ENCODE results near the gene CPVL.

DNA sequence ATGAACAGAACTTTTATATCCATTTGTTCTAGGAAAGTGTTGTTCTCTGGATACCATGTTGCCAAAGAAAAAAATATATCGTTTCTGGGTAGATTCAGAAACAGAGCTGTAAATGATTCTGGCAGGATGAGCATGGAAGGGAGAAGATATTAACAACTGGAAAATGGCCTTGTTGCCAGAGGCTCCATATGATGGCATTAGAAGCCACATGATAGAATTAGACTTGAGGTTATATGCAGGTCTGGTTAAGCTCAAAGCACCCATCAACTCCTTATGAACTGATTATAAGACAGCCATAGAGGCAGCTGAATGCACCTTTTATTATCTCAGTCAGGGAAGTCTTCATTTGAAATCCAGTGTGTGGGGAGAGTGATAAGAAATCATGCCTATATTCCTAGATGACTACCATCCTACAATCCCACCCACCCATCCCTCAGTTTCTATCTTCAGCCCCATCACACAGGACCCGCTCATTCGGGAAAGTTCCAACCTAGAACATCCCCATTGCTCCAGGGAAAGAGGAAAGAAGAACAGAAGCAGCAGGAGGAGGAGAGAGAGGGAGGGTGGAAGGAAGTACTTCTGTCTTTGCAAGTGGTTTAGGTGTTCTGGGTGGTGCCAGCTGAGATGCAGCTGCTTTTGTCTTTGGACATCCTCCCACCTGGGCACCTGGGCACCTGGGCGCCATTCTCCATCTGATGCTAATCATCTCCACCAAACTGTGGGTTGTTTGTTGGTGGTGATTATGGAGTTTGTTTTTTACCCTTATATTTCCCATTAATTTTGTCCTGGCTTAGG is 162.7 kb downstream of the CPVL start:
- TF ChIP-seq, protein P1, sequence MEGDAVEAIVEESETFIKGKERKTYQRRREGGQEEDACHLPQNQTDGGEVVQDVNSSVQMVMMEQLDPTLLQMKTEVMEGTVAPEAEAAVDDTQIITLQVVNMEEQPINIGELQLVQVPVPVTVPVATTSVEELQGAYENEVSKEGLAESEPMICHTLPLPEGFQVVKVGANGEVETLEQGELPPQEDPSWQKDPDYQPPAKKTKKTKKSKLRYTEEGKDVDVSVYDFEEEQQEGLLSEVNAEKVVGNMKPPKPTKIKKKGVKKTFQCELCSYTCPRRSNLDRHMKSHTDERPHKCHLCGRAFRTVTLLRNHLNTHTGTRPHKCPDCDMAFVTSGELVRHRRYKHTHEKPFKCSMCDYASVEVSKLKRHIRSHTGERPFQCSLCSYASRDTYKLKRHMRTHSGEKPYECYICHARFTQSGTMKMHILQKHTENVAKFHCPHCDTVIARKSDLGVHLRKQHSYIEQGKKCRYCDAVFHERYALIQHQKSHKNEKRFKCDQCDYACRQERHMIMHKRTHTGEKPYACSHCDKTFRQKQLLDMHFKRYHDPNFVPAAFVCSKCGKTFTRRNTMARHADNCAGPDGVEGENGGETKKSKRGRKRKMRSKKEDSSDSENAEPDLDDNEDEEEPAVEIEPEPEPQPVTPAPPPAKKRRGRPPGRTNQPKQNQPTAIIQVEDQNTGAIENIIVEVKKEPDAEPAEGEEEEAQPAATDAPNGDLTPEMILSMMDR (IDR thresholded peaks at IDR 0.05) = no peak
- TF ChIP-seq POLR2A (IDR thresholded peaks at IDR 0.05) = no peak
